GM12872 (cell line): ENCODE data around the gene NPAS2.

Experiments
- CTCF ChIP-seq: IDR thresholded peaks from 3 replicates; pipeline ENCODE4 v1.5.1; 2011; ENCODE audit warnings: low read depth, mild to moderate bottlenecking, low read length, moderate library complexity; ENCODE audit not compliant: insufficient read depth

NPAS2 gene

GRCh38 chr2:100936070-100936741, 116.3 kb downstream of the NPAS2 start:
- TF ChIP-seq CTCF: no peak

GRCh38 chr2:100936972-100937542, 117.1 kb downstream of the NPAS2 start:
- TF ChIP-seq CTCF: no peak

- TF ChIP-seq CTCF: no peak
Measured at GRCh38 chr2:100938031-100939026, 118.4 kb downstream of the NPAS2 start.

GRCh38 chr2:100939445-100939844, 119.5 kb downstream of the NPAS2 start:
- no peak for TF ChIP-seq CTCF

GRCh38 chr2:100940240-100940639, 120.3 kb downstream of the NPAS2 start:
- TF ChIP-seq CTCF: no peak

- TF ChIP-seq CTCF: no peak
Measured at GRCh38 chr2:100940766-100941645, 121.1 kb downstream of the NPAS2 start.
